PC-3 (cell line): ENCODE results near the gene NRDE2.

Experiments
- CTCF ChIP-seq: fragments of 300-600 bp; sonication (generic); conservative IDR thresholded peaks from 2 replicates; pipeline ENCODE4 v1.5.1; 2017; ENCODE audit warnings: antibody characterized with exemption, low read depth, mild to moderate bottlenecking, low read length
- EZH2 ChIP-seq: fragments of 300-600 bp; sonication (generic); IDR thresholded peaks from one replicate; pipeline ENCODE4 v1.6.1; 2017; ENCODE audit warnings: antibody characterized with exemption, mild to moderate bottlenecking, low read length; ENCODE audit not compliant: unreplicated experiment
- EZH2phosphoT487 ChIP-seq: fragments of 300-600 bp; sonication (generic); IDR thresholded peaks from 2 replicates; pipeline ENCODE4 v1.6.1; 2018; ENCODE audit warnings: mild to moderate bottlenecking, antibody characterized with exemption, low read length, borderline replicate concordance

- TF ChIP-seq EZH2, result no peak
- no peak for TF ChIP-seq CTCF
- no peak for TF ChIP-seq EZH2phosphoT487
Observed at GRCh38 chr14:90362558-90362896, 30.8 kb upstream of the NRDE2 start.
